ENCODE data around the gene PRSS50.

Gene PRSS50

GRCh38 chr3:46667657-46668056 lies 50.0 kb downstream of the PRSS50 start:
- no peak for DNase-seq

- no peak for DNase-seq
These were observed 50.5 kb downstream of the PRSS50 start for GRCh38 chr3:46667061-46667621.

- DNase-seq: peak in 1 of 2 experiments; percentile 57
These were observed 51.2 kb downstream of the PRSS50 start for GRCh38 chr3:46666453-46666845.

- peak; percentile 51 to 90 for DNase-seq
These were observed 51.8 kb downstream of the PRSS50 start for GRCh38 chr3:46665763-46666452.

- peak in 1 of 2 experiments; percentile 75 for DNase-seq
These were observed 52.5 kb downstream of the PRSS50 start for GRCh38 chr3:46664971-46665762.

GRCh38 chr3:46664188-46664970 lies 53.3 kb downstream of the PRSS50 start:
- no peak for DNase-seq

- peak; percentile 91 to 97 for DNase-seq
These were observed 54.0 kb downstream of the PRSS50 start for GRCh38 chr3:46663591-46664135.

GRCh38 chr3:46662771-46663551 lies 54.7 kb downstream of the PRSS50 start:
- DNase-seq: peak; percentile 34 to 83

All from NCI-H2081 (cell line).